ENCODE measurements around the gene RAB11FIP4. TPM values are rescaled to one million over a fixed set of nuclear protein-coding genes. Genes with fewer than 3 reads are reported as not detected.

RAB11FIP4 gene
- total RNA-seq, 3 donors from 2014 or later (not counting 1 experiment from before 2014, with no cell fraction given), result 81.4 to 121 (median 102) TPM

DNA sequence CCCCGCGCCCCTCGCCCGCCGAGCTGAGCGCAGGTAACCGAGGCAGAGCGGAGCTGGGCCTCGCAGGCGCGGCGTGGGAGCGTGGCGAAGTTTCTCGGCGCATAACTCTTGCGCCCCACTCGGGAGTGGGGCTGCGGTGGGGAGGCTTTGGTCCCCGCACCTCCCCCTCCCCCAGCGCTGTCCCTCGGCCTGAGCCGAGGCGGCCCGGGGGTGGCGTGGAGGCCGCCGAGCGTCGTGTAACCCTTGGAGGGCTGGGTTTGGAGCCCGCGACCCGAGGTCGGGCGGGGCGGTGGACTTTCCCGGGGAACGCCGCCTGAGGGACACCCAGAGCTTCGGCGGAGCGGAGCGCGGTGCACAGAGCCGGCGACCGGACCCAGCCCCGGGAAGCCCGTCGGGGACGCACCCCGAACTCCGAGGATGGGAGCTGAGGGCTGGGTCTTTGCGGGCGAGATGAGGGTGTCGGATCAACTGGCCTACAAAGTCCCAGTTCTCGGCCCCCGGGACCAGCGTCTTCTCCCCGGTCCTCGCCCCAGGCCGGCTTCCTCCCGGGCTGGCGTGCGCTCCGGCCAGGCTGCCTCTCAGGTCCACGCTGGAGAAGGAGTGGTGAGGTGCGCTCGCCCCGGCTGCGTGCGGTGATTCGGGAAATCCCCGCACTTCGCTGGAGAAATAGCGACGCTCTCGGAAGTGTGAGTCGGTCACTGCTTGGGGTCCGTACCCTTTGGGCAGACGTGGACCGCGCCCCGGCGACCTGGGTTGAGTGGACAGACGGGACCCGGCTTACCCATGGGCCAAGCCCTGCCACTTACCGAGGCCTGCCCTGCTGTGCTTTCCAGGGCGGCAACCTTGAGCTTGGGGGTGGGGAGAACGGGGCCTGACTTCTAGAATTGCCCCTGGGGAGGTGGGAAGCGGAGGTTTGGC is 168.4 kb downstream of the RAB11FIP4 start:
- Mint-ChIP-seq H3K4me3 (peak overlapping the region; percentile 61), H3K9me3 (no peaks in the 10 kb centered on the region), H3K27me3 (ENCODE audit: low read depth in 2 of 2) (peaks cover 0 to 11% of the 10 kb centered on the region in 2 donors), H3K4me1 (peaks cover 0 to 3% of the 10 kb centered on the region in 2 donors), H3K27ac (no peak overlapping the region), H3K36me3 (no peaks in the 10 kb centered on the region)
- DNase-seq, result no peak
- Histone ChIP-seq H3K9me3 (ENCODE audit: control insufficient read depth, insufficient read depth, low read length) (no peaks in the 10 kb centered on the region), H3K27ac (ENCODE audit: low read length) (no peak overlapping the region), H3K27me3 (ENCODE audit: control insufficient read depth, insufficient read depth, low read length) (peaks cover 4% of the 10 kb centered on the region), H3K36me3 (ENCODE audit: control insufficient read depth, insufficient read depth, low read length) (no peaks in the 10 kb centered on the region), H3K4me3 (ENCODE audit: low read length) (no peak overlapping the region), H3K4me1 (ENCODE audit: control insufficient read depth, insufficient read depth, low read length) (peaks cover 13% of the 10 kb centered on the region)
- WGBS (ENCODE audit: insufficient coverage), result 40% methylated on average over 89 of the region's 91 CpGs
- TF ChIP-seq, protein P1, sequence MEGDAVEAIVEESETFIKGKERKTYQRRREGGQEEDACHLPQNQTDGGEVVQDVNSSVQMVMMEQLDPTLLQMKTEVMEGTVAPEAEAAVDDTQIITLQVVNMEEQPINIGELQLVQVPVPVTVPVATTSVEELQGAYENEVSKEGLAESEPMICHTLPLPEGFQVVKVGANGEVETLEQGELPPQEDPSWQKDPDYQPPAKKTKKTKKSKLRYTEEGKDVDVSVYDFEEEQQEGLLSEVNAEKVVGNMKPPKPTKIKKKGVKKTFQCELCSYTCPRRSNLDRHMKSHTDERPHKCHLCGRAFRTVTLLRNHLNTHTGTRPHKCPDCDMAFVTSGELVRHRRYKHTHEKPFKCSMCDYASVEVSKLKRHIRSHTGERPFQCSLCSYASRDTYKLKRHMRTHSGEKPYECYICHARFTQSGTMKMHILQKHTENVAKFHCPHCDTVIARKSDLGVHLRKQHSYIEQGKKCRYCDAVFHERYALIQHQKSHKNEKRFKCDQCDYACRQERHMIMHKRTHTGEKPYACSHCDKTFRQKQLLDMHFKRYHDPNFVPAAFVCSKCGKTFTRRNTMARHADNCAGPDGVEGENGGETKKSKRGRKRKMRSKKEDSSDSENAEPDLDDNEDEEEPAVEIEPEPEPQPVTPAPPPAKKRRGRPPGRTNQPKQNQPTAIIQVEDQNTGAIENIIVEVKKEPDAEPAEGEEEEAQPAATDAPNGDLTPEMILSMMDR (IDR thresholded peaks at IDR 0.05), result no peak
- peak in 1 of 3 donors; percentile 25 for ATAC-seq
- intact Hi-C loops (cut with micrococcal nuclease), result loop anchor here (10.0 kb wide), 1 partner anchor 285 kb away; no protein-coding TSS in a partner anchor

DNA sequence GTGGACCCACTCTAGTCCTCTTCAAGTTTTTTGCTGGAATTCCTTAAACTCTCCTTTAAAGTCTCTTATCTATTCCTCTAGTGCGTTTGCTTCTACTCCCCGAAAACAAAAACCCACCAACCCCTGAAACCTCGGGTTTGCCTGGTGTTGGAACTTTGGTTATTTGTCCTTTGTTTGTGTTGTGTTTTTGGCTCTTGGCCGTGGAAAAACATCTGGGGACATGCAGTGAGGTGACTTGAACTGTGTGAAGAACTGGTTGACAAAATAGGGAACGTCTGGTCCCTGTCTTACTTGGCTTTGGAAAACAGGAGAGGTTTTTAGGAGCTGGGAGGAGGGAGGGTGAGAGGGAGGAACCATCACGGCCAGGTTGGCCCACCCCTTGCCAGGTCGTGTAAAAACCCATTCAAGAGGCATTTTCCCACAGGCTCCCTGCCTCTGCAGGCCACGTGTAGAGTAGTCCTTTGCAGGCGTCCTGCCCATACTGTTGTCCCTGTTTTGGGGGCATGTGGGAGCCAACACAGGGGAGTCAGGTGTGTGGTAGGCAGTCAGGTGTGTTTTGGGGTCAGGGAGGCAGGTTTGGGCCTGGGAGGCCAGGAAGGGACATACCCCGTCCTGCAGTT is 169.3 kb downstream of the RAB11FIP4 start:
- peaks cover 4% of the 10 kb centered on the region for H3K27me3 ChIP-seq (ENCODE audit: control insufficient read depth, insufficient read depth, low read length)
- H3K4me1 Mint-ChIP-seq, result peaks cover 0 to 3% of the 10 kb centered on the region in 2 donors
- peak overlapping the region; percentile 61 for H3K4me3 Mint-ChIP-seq
- H3K27ac ChIP-seq (ENCODE audit: low read length), result no peak overlapping the region
- H3K27ac Mint-ChIP-seq, result no peak overlapping the region
- DNase-seq (no peak), ATAC-seq (no peak)
- 76% methylated on average over 8 of the region's 10 CpGs for WGBS (ENCODE audit: insufficient coverage)
- H3K27me3 Mint-ChIP-seq (ENCODE audit: low read depth in 2 of 2), result peaks cover 0 to 11% of the 10 kb centered on the region in 2 donors
- TF ChIP-seq, protein P1 (IDR thresholded peaks at IDR 0.05), result no peak
- no peaks in the 10 kb centered on the region for H3K9me3 Mint-ChIP-seq
- no peaks in the 10 kb centered on the region for H3K36me3 Mint-ChIP-seq
- no peaks in the 10 kb centered on the region for H3K36me3 ChIP-seq (ENCODE audit: control insufficient read depth, insufficient read depth, low read length)
- peaks cover 13% of the 10 kb centered on the region for H3K4me1 ChIP-seq (ENCODE audit: control insufficient read depth, insufficient read depth, low read length)
- no peaks in the 10 kb centered on the region for H3K9me3 ChIP-seq (ENCODE audit: control insufficient read depth, insufficient read depth, low read length)
- intact Hi-C loops (cut with micrococcal nuclease), result no loop called here
- no peak overlapping the region for H3K4me3 ChIP-seq (ENCODE audit: low read length)

DNA sequence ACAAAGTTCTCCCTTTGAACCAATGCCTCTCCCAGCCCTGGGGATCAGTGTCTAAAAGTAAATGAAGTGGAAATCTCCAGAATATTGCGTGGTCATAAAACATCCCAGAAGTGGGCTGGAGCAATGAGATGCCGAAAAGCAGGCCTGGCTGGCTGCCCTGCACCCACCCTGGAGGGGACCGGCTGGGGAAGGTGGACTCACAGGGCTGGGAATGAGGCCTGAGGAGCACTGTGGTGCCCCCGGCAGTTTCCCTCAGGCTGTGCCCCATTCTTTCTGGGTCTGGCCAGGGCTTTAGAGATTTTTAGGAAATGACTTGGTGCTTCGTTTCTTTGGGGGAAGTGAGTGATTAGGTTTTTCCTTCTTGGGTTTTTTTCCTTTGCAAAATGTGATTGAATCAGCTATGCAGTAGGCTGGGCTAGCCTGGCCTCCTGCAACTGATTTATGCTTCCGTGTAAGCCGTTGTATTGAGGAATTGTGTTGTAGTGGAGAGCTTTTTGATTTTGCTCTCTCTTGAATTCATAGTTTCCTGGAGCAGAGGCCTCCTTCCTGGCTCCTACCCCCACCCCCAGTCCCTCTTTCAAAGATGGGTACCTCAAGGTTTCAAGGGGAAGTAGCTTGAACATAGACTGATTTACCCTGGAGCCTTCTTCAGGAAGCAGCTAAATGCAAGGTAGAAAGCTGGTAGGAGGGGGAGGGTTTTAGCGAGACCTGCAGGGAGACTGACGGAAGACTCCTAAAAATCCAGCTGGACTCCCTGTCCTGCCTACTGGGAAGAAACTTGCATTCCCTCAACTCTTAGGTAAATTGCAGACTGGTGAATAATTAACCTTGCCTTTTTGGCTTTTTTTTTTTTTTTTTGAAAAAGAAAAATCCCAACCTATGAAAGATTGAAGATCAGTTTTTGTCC is 170.2 kb downstream of the RAB11FIP4 start:
- Histone ChIP-seq H3K27me3 (ENCODE audit: control insufficient read depth, insufficient read depth, low read length) (peaks cover 4% of the 10 kb centered on the region), H3K4me1 (ENCODE audit: control insufficient read depth, insufficient read depth, low read length) (peaks cover 13% of the 10 kb centered on the region), H3K9me3 (ENCODE audit: control insufficient read depth, insufficient read depth, low read length) (no peaks in the 10 kb centered on the region), H3K4me3 (ENCODE audit: low read length) (no peak overlapping the region), H3K27ac (ENCODE audit: low read length) (no peak overlapping the region), H3K36me3 (ENCODE audit: control insufficient read depth, insufficient read depth, low read length) (no peaks in the 10 kb centered on the region)
- Mint-ChIP-seq H3K27me3 (ENCODE audit: low read depth in 2 of 2) (peaks cover 0 to 11% of the 10 kb centered on the region in 2 donors), H3K4me3 (peak overlapping the region; percentile 32), H3K9me3 (no peaks in the 10 kb centered on the region), H3K4me1 (peaks cover 0 to 3% of the 10 kb centered on the region in 2 donors), H3K27ac (no peak overlapping the region), H3K36me3 (no peaks in the 10 kb centered on the region)
- TF ChIP-seq, protein P1 (IDR thresholded peaks at IDR 0.05), result no peak
- ATAC-seq, result no peak
- WGBS (ENCODE audit: insufficient coverage), result 63% methylated on average over 9 of the region's 9 CpGs
- no peak for DNase-seq
- intact Hi-C loops (cut with micrococcal nuclease), result no loop called here

Data from natural killer cell (primary cell).